ENCODE results near the gene BAZ2B. TPM values are rescaled to one million over a fixed set of nuclear protein-coding genes. Genes with fewer than 3 reads are reported as not detected.

Gene BAZ2B
- total and polyA plus RNA-seq, 3 experiments from 2014 or later, result 13.3 to 27.0 (median 15.7) TPM

GRCh38 chr2:159550231-159550630, 66.1 kb downstream of the BAZ2B start:
- no peak overlapping the region for H3K4me3 Mint-ChIP-seq
- no peaks in the 10 kb centered on the region for H3K36me3 ChIP-seq (ENCODE audit: insufficient read depth, low read length)
- no peaks in the 10 kb centered on the region for H3K9me3 ChIP-seq (ENCODE audit: low read length)
- CTCF ChIA-PET, result no interaction called here
- H3K9me3 Mint-ChIP-seq, result no peaks in the 10 kb centered on the region
- no peak overlapping the region for H3K4me3 ChIP-seq (ENCODE audit: low read length)
- DNase-seq, result no peak
- H3K4me1 Mint-ChIP-seq, result no peaks in the 10 kb centered on the region
- no peaks in the 10 kb centered on the region for H3K27me3 Mint-ChIP-seq
- H3K27ac ChIP-seq (ENCODE audit: low read depth, low read length), result no peak overlapping the region
- H3K4me1 ChIP-seq (ENCODE audit: insufficient read depth, low read length), result no peaks in the 10 kb centered on the region
- peaks cover 0 to 4% (median 2%) of the 10 kb centered on the region in 3 donors for H3K36me3 Mint-ChIP-seq
- POLR2A ChIA-PET, result no interaction called here
- H3K27ac Mint-ChIP-seq, result no peak overlapping the region
- no peaks in the 10 kb centered on the region for H3K27me3 ChIP-seq (ENCODE audit: insufficient read depth, low read length, poor library complexity, severe bottlenecking)

- H3K36me3 Mint-ChIP-seq, result peaks cover 0 to 4% (median 2%) of the 10 kb centered on the region in 3 donors
- H3K27me3 Mint-ChIP-seq, result no peaks in the 10 kb centered on the region
- no peaks in the 10 kb centered on the region for H3K9me3 Mint-ChIP-seq
- POLR2A ChIA-PET, result interaction anchor here (0.7 kb wide), 1 partner anchor 291 kb away, joined by 4 read pairs; no protein-coding TSS in a partner anchor
- Histone ChIP-seq H3K27me3 (ENCODE audit: insufficient read depth, low read length, poor library complexity, severe bottlenecking) (no peaks in the 10 kb centered on the region), H3K4me3 (ENCODE audit: low read length) (no peak overlapping the region), H3K36me3 (ENCODE audit: insufficient read depth, low read length) (no peaks in the 10 kb centered on the region), H3K4me1 (ENCODE audit: insufficient read depth, low read length) (no peaks in the 10 kb centered on the region), H3K9me3 (ENCODE audit: low read length) (no peaks in the 10 kb centered on the region), H3K27ac (ENCODE audit: low read depth, low read length) (no peak overlapping the region)
- no peak for DNase-seq
- no peak overlapping the region for H3K27ac Mint-ChIP-seq
- no peak overlapping the region for H3K4me3 Mint-ChIP-seq
- no peaks in the 10 kb centered on the region for H3K4me1 Mint-ChIP-seq
- CTCF ChIA-PET, result no interaction called here
These were observed 67.1 kb downstream of the BAZ2B start for GRCh38 chr2:159549234-159549633.

- no peaks in the 10 kb centered on the region for H3K4me1 Mint-ChIP-seq
- peaks cover 4 to 14% (median 7%) of the 10 kb centered on the region in 3 donors for H3K36me3 Mint-ChIP-seq
- H3K9me3 ChIP-seq (ENCODE audit: low read length), result no peaks in the 10 kb centered on the region
- no peak overlapping the region for H3K27ac Mint-ChIP-seq
- no peaks in the 10 kb centered on the region for H3K36me3 ChIP-seq (ENCODE audit: insufficient read depth, low read length)
- H3K4me3 Mint-ChIP-seq, result no peak overlapping the region
- H3K27me3 Mint-ChIP-seq, result no peaks in the 10 kb centered on the region
- no peaks in the 10 kb centered on the region for H3K4me1 ChIP-seq (ENCODE audit: insufficient read depth, low read length)
- ChIA-PET POLR2A (no interaction called here), CTCF (no interaction called here)
- H3K4me3 ChIP-seq (ENCODE audit: low read length), result no peak overlapping the region
- H3K27me3 ChIP-seq (ENCODE audit: insufficient read depth, low read length, poor library complexity, severe bottlenecking), result no peaks in the 10 kb centered on the region
- H3K27ac ChIP-seq (ENCODE audit: low read depth, low read length), result no peak overlapping the region
- DNase-seq, result no peak
- peaks cover 3 to 10% (median 5%) of the 10 kb centered on the region in 5 donors for H3K9me3 Mint-ChIP-seq
These were observed 69.5 kb downstream of the BAZ2B start for GRCh38 chr2:159546716-159547430.

- Mint-ChIP-seq H3K4me3 (no peak overlapping the region), H3K36me3 (peaks cover 4 to 19% (median 8%) of the 10 kb centered on the region in 3 donors), H3K27ac (no peak overlapping the region), H3K9me3 (peaks cover 7 to 14% (median 9%) of the 10 kb centered on the region in 5 donors), H3K4me1 (no peaks in the 10 kb centered on the region), H3K27me3 (no peaks in the 10 kb centered on the region)
- no peak overlapping the region for H3K27ac ChIP-seq (ENCODE audit: low read depth, low read length)
- no peaks in the 10 kb centered on the region for H3K4me1 ChIP-seq (ENCODE audit: insufficient read depth, low read length)
- H3K27me3 ChIP-seq (ENCODE audit: insufficient read depth, low read length, poor library complexity, severe bottlenecking), result no peaks in the 10 kb centered on the region
- DNase-seq, result no peak
- CTCF ChIA-PET, result no interaction called here
- no peaks in the 10 kb centered on the region for H3K36me3 ChIP-seq (ENCODE audit: insufficient read depth, low read length)
- no peaks in the 10 kb centered on the region for H3K9me3 ChIP-seq (ENCODE audit: low read length)
- POLR2A ChIA-PET, result no interaction called here
- no peak overlapping the region for H3K4me3 ChIP-seq (ENCODE audit: low read length)
These were observed 70.3 kb downstream of the BAZ2B start for GRCh38 chr2:159546039-159546438.

- no peaks in the 10 kb centered on the region for H3K27me3 Mint-ChIP-seq
- Histone ChIP-seq H3K27ac (ENCODE audit: low read depth, low read length) (no peak overlapping the region), H3K4me3 (ENCODE audit: low read length) (no peak overlapping the region), H3K9me3 (ENCODE audit: low read length) (no peaks in the 10 kb centered on the region), H3K36me3 (ENCODE audit: insufficient read depth, low read length) (no peaks in the 10 kb centered on the region), H3K4me1 (ENCODE audit: insufficient read depth, low read length) (no peaks in the 10 kb centered on the region), H3K27me3 (ENCODE audit: insufficient read depth, low read length, poor library complexity, severe bottlenecking) (no peaks in the 10 kb centered on the region)
- H3K4me1 Mint-ChIP-seq, result no peaks in the 10 kb centered on the region
- no peak overlapping the region for H3K27ac Mint-ChIP-seq
- ChIA-PET POLR2A (no interaction called here), CTCF (no interaction called here)
- H3K4me3 Mint-ChIP-seq, result no peak overlapping the region
- H3K9me3 Mint-ChIP-seq, result peaks cover 7 to 14% (median 9%) of the 10 kb centered on the region in 5 donors
- H3K36me3 Mint-ChIP-seq, result peaks cover 4 to 19% (median 8%) of the 10 kb centered on the region in 3 donors
- DNase-seq, result no peak
These were observed 71.3 kb downstream of the BAZ2B start for GRCh38 chr2:159545085-159545484.

- Mint-ChIP-seq H3K4me1 (no peaks in the 10 kb centered on the region), H3K27ac (no peak overlapping the region), H3K9me3 (peaks cover 7 to 14% (median 9%) of the 10 kb centered on the region in 5 donors), H3K27me3 (no peaks in the 10 kb centered on the region), H3K36me3 (peaks cover 4 to 15% (median 8%) of the 10 kb centered on the region in 3 donors), H3K4me3 (no peak overlapping the region)
- H3K27me3 ChIP-seq (ENCODE audit: insufficient read depth, low read length, poor library complexity, severe bottlenecking), result no peaks in the 10 kb centered on the region
- H3K9me3 ChIP-seq (ENCODE audit: low read length), result no peaks in the 10 kb centered on the region
- no peak for DNase-seq
- POLR2A ChIA-PET, result no interaction called here
- no peaks in the 10 kb centered on the region for H3K4me1 ChIP-seq (ENCODE audit: insufficient read depth, low read length)
- no peaks in the 10 kb centered on the region for H3K36me3 ChIP-seq (ENCODE audit: insufficient read depth, low read length)
- no peak overlapping the region for H3K27ac ChIP-seq (ENCODE audit: low read depth, low read length)
- CTCF ChIA-PET, result no interaction called here
- H3K4me3 ChIP-seq (ENCODE audit: low read length), result no peak overlapping the region
These were observed 74.2 kb downstream of the BAZ2B start for GRCh38 chr2:159542101-159542500.

- ChIA-PET POLR2A (no interaction called here), CTCF (no interaction called here)
These were observed 76.6 kb downstream of the BAZ2B start for GRCh38 chr2:159539701-159540100.

GRCh38 chr2:159538801-159539200, 77.5 kb downstream of the BAZ2B start:
- H3K4me1 ChIP-seq (ENCODE audit: insufficient read depth, low read length), result no peaks in the 10 kb centered on the region
- POLR2A ChIA-PET, result no interaction called here

More at GRCh38 chr2:159539701-159540100, 76.6 kb downstream of the BAZ2B start:
- Histone ChIP-seq H3K4me3 (ENCODE audit: low read length) (no peak overlapping the region), H3K27ac (ENCODE audit: low read depth, low read length) (no peak overlapping the region), H3K4me1 (ENCODE audit: insufficient read depth, low read length) (no peaks in the 10 kb centered on the region), H3K36me3 (ENCODE audit: insufficient read depth, low read length) (no peaks in the 10 kb centered on the region), H3K27me3 (ENCODE audit: insufficient read depth, low read length, poor library complexity, severe bottlenecking) (no peaks in the 10 kb centered on the region), H3K9me3 (ENCODE audit: low read length) (no peaks in the 10 kb centered on the region)
- Mint-ChIP-seq H3K27me3 (peaks cover 0 to 2% of the 10 kb centered on the region in 2 donors), H3K9me3 (peaks cover 7 to 14% (median 9%) of the 10 kb centered on the region in 5 donors), H3K4me3 (no peak overlapping the region), H3K27ac (no peak overlapping the region), H3K4me1 (no peaks in the 10 kb centered on the region), H3K36me3 (peaks cover 4 to 15% (median 9%) of the 10 kb centered on the region in 3 donors)
- no peak for DNase-seq

More at GRCh38 chr2:159538801-159539200, 77.5 kb downstream of the BAZ2B start:
- Mint-ChIP-seq H3K27me3 (peaks cover 0 to 2% of the 10 kb centered on the region in 2 donors), H3K27ac (no peak overlapping the region), H3K4me3 (no peak overlapping the region), H3K4me1 (no peaks in the 10 kb centered on the region), H3K9me3 (peaks cover 5 to 14% (median 9%) of the 10 kb centered on the region in 5 donors), H3K36me3 (peaks cover 4 to 11% (median 7%) of the 10 kb centered on the region in 3 donors)
- no peak overlapping the region for H3K4me3 ChIP-seq (ENCODE audit: low read length)
- no peak for DNase-seq
- no peaks in the 10 kb centered on the region for H3K27me3 ChIP-seq (ENCODE audit: insufficient read depth, low read length, poor library complexity, severe bottlenecking)
- no peaks in the 10 kb centered on the region for H3K36me3 ChIP-seq (ENCODE audit: insufficient read depth, low read length)
- CTCF ChIA-PET, result no interaction called here
- no peak overlapping the region for H3K27ac ChIP-seq (ENCODE audit: low read depth, low read length)
- no peaks in the 10 kb centered on the region for H3K9me3 ChIP-seq (ENCODE audit: low read length)

Data from CD8-positive, alpha-beta memory T cell (primary cell).